Lower lobe of right lung (tissue), 2 donors: ENCODE data around the gene PCDHAC2. TPM values are rescaled to one million over a fixed set of nuclear protein-coding genes. Genes with fewer than 3 reads are reported as not detected.
A peak's percentile ranks its signal among the peaks of the same experiment; 100 is the strongest.

Source experiments
- ATAC-seq, 2 donors: fragments of 200-7000 bp; cut with Tn5 transposase; one replicate each; pipeline ENCODE4 v1.9.1; 2020 to 2022; ENCODE audit warnings: mild to moderate bottlenecking in 2 of 2, moderate library complexity in 2 of 2
- DNase-seq: peaks from one replicate; pipeline ENCODE4 v3.0.0-alpha.2; 2020
- H3K27ac ChIP-seq: fragments of 200-600 bp; one replicate; pipeline ENCODE4 v1.8.0; 2022
- H3K27me3 ChIP-seq: fragments of 200-600 bp; one replicate; pipeline ENCODE4 v1.8.0; 2022; ENCODE audit warnings: low read depth
- H3K36me3 ChIP-seq: fragments of 200-600 bp; one replicate; pipeline ENCODE4 v1.8.0; 2022; ENCODE audit warnings: mild to moderate bottlenecking
- H3K4me1 ChIP-seq: fragments of 200-600 bp; one replicate; pipeline ENCODE4 v1.8.0; 2022
- H3K4me3 ChIP-seq: fragments of 200-600 bp; one replicate; pipeline ENCODE4 v1.8.0; 2022; ENCODE audit warnings: mild to moderate bottlenecking
- H3K9me3 ChIP-seq: fragments of 200-600 bp; one replicate; pipeline ENCODE4 v1.8.0; 2022
- intact Hi-C: fragments of 100-400 bp; cut with DNase I; formaldehyde crosslinking; loops from one replicate; pipeline ENCODE4 v1.11.0; 2022
- total RNA-seq: library from RNA; stranded (reverse); fragmentation: NEBNext Ultra II Directional; extraction: Animal tissue kit (Norgen Biotek cat#: 25700); gene quantifications from one replicate; pipeline ENCODE4 v1.2.1, GENCODE V29; 2021
- TF ChIP-seq, protein P1 (sequence below): fragments of 200-600 bp; IDR thresholded peaks from one replicate; pipeline ENCODE4 v1.8.0; 2022; ENCODE audit warnings: antibody characterized with exemption, mild to moderate bottlenecking
- donor health status: DM: no; HTN: yes; CAD: no; lungs with severe emphysema.

Gene PCDHAC2
- total RNA-seq, 1 donor from 2014 or later: 5.8 TPM

GRCh38 chr5:140962190-140962589 is 4.1 kb upstream of the PCDHAC2 start:
- ATAC-seq: no peak
- Histone ChIP-seq H3K4me1 (peaks cover 14% of the 10 kb centered on the region), H3K27ac (no peak overlapping the region), H3K27me3 (peaks cover 15% of the 10 kb centered on the region), H3K36me3 (no peaks in the 10 kb centered on the region), H3K4me3 (no peak overlapping the region), H3K9me3 (no peaks in the 10 kb centered on the region)
- DNase-seq: no peak
- intact Hi-C loops: no loop called here
- TF ChIP-seq, protein P1, sequence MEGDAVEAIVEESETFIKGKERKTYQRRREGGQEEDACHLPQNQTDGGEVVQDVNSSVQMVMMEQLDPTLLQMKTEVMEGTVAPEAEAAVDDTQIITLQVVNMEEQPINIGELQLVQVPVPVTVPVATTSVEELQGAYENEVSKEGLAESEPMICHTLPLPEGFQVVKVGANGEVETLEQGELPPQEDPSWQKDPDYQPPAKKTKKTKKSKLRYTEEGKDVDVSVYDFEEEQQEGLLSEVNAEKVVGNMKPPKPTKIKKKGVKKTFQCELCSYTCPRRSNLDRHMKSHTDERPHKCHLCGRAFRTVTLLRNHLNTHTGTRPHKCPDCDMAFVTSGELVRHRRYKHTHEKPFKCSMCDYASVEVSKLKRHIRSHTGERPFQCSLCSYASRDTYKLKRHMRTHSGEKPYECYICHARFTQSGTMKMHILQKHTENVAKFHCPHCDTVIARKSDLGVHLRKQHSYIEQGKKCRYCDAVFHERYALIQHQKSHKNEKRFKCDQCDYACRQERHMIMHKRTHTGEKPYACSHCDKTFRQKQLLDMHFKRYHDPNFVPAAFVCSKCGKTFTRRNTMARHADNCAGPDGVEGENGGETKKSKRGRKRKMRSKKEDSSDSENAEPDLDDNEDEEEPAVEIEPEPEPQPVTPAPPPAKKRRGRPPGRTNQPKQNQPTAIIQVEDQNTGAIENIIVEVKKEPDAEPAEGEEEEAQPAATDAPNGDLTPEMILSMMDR: no peak

DNA sequence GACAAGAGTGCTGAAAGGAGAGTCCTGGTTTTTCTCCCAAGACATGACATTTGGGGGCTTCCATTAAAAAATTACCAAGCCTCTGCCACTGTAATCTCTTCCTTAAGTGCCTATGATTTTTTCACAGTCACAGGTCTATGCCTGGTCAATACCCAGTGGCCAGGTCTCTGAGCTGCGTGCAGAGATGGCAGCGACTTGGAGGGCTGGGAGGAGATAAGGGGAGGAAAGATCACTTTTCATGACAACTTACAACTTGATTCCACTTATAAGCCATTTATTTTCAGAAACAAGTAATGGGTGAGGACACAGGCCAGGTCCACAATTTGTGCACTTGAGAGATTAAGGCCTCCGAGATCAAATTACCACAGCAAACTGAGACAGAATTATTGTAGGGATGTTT is 1.9 kb upstream of the PCDHAC2 start:
- Histone ChIP-seq H3K4me3 (no peak overlapping the region), H3K9me3 (no peaks in the 10 kb centered on the region), H3K4me1 (peaks cover 15% of the 10 kb centered on the region), H3K36me3 (no peaks in the 10 kb centered on the region), H3K27ac (no peak overlapping the region), H3K27me3 (peaks cover 23% of the 10 kb centered on the region)
- TF ChIP-seq, protein P1: no peak
- intact Hi-C loops: no loop called here
- DNase-seq: no peak
- ATAC-seq: no peak

DNA sequence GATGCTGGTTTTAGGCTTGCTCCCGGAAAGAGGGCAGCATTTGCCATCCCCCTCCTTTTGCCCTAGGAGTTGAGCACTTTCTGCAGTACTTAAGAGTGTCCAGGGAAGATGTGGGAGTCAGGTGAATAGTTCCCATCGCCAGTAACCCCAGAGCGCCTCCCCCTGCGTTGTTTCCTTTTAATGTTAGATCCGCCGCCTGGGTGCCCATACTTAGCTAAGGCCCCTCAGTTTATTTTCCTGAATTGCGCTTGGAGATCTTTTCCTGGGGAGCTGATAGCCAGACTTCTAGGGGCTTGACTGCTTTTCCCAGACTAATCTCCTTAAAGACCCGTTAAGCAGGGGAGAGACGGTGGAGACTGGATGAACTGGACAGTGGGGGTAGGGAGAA is 377 bp upstream of the PCDHAC2 start:
- Histone ChIP-seq H3K36me3 (no peaks in the 10 kb centered on the region), H3K4me3 (peak overlapping the region; percentile 62), H3K4me1 (peaks cover 15% of the 10 kb centered on the region), H3K27ac (peak overlapping the region; percentile 76), H3K9me3 (no peaks in the 10 kb centered on the region), H3K27me3 (peaks cover 23% of the 10 kb centered on the region)
- DNase-seq: no peak
- ATAC-seq: peak; percentile 12 to 32
- TF ChIP-seq, protein P1: no peak
- intact Hi-C loops: no loop called here

DNA sequence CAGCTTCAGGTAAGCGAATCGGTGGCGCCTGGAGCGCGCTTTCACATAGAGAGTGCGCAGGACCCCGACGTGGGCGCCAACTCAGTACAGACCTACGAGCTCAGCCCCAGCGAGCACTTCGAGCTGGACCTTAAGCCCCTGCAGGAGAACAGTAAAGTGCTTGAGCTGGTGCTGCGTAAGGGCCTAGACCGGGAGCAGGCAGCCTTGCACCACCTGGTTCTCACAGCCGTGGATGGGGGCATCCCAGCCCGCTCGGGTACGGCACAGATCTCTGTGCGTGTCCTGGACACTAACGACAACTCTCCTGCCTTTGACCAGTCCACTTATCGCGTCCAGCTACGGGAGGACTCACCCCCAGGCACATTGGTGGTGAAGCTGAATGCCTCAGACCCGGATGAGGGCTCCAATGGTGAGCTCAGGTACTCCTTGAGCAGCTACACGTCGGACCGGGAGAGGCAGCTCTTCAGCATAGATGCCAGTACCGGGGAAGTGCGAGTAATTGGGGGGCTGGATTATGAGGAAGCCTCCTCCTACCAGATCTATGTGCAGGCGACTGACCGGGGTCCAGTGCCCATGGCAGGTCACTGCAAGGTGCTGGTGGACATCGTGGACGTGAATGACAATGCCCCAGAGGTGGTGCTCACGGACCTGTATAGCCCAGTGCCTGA is 1.1 kb downstream of the PCDHAC2 start:
- Histone ChIP-seq H3K9me3 (no peaks in the 10 kb centered on the region), H3K4me1 (peaks cover 15% of the 10 kb centered on the region), H3K27me3 (peaks cover 23% of the 10 kb centered on the region), H3K4me3 (peak overlapping the region; percentile 62), H3K36me3 (no peaks in the 10 kb centered on the region), H3K27ac (peak overlapping the region; percentile 76)
- TF ChIP-seq, protein P1: no peak
- intact Hi-C loops: no loop called here
- peak; percentile 13 to 23 for ATAC-seq
- DNase-seq: no peak

- Histone ChIP-seq H3K9me3 (no peaks in the 10 kb centered on the region), H3K27ac (no peak overlapping the region), H3K36me3 (no peaks in the 10 kb centered on the region), H3K27me3 (peaks cover 23% of the 10 kb centered on the region), H3K4me1 (peaks cover 15% of the 10 kb centered on the region), H3K4me3 (no peak overlapping the region)
- no peak for DNase-seq
- ATAC-seq: no peak
- intact Hi-C loops: no loop called here
- TF ChIP-seq, protein P1: no peak
These were observed 3.6 kb downstream of the PCDHAC2 start for GRCh38 chr5:140969880-140970279.
